Mesothelial cell of epicardium (in vitro differentiated cells): ENCODE data around the gene CTDSP2. TPM values are rescaled to one million over a fixed set of nuclear protein-coding genes. Genes with fewer than 3 reads are reported as not detected.

ENCODE experiments used
- DNase-seq, 2 experiments: peaks; one replicate each; pipeline ENCODE4 v3.0.0; 2021; ENCODE audit warnings: low spot score in 2 of 2; ENCODE audit not compliant: unreplicated experiment in 2 of 2
- H3K27ac Mint-ChIP-seq: 2 replicates; pipeline ENCODE4 v1.8.0; 2021; ENCODE audit warnings: mixed read lengths
- H3K27me3 Mint-ChIP-seq: 2 replicates; pipeline ENCODE4 v1.8.0; 2021; ENCODE audit warnings: low read depth, mixed read lengths
- H3K36me3 Mint-ChIP-seq: 2 replicates; pipeline ENCODE4 v1.8.0; 2021; ENCODE audit warnings: mixed read lengths
- H3K4me1 Mint-ChIP-seq: 2 replicates; pipeline ENCODE4 v1.8.0; 2021; ENCODE audit warnings: mixed read lengths
- H3K4me3 Mint-ChIP-seq: 2 replicates; pipeline ENCODE4 v1.8.0; 2021; ENCODE audit warnings: mild to moderate bottlenecking, moderate library complexity, mixed read lengths
- H3K9me3 Mint-ChIP-seq: 2 replicates; pipeline ENCODE4 v1.8.0; 2021; ENCODE audit warnings: mixed read lengths
- total RNA-seq: library from RNA; stranded (reverse); gene quantifications from 3 replicates; pipeline ENCODE4 v1.2.1, GENCODE V29; 2021
- TF ChIP-seq, protein P1 (sequence below): fragments of 200-600 bp; sonication (generic); IDR thresholded peaks from one replicate; pipeline ENCODE4 v1.5.0; 2021; ENCODE audit warnings: antibody characterized with exemption; ENCODE audit not compliant: unreplicated experiment

The CTDSP2 gene
- total RNA-seq, 1 donor from 2014 or later, result 210 TPM

DNA sequence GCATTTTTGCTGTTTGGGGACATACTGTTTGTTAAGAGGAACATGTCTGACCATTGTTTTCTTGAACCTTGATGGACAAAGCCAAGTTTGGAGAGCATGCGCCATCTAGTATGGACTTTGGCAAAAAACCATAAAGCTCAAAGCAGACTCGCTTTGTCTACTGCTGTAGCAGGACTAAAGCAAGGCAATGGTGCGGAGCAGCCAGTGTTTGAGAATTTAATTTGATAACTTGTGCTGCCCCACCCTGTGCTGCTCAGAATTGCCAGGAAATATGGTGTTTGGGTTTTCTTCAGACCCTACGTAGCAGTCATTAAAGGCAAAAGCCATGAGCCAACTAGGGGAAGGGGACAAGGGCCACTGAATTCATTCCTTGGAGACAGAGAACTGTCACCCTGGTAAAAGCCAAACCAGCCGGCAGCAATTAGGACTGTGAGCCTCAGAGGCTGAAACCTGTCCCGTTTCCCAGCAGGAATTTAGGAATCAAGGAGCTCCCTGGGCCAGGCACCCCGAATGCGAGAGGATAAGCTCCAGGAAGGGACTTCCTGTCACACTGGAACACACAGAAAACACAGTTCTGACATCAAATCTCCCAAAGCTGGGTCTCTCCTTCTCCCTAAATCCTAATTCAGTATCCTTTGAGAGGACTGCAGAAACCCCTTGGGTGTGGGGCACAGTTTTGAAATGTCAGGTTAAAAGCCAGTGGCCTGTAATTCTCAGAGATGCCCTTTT is 29.1 kb downstream of the CTDSP2 start:
- H3K36me3 Mint-ChIP-seq, result peaks cover 22% of the 10 kb centered on the region
- H3K27ac Mint-ChIP-seq, result no peak overlapping the region
- no peak for DNase-seq
- H3K9me3 Mint-ChIP-seq, result no peaks in the 10 kb centered on the region
- TF ChIP-seq, protein P1, sequence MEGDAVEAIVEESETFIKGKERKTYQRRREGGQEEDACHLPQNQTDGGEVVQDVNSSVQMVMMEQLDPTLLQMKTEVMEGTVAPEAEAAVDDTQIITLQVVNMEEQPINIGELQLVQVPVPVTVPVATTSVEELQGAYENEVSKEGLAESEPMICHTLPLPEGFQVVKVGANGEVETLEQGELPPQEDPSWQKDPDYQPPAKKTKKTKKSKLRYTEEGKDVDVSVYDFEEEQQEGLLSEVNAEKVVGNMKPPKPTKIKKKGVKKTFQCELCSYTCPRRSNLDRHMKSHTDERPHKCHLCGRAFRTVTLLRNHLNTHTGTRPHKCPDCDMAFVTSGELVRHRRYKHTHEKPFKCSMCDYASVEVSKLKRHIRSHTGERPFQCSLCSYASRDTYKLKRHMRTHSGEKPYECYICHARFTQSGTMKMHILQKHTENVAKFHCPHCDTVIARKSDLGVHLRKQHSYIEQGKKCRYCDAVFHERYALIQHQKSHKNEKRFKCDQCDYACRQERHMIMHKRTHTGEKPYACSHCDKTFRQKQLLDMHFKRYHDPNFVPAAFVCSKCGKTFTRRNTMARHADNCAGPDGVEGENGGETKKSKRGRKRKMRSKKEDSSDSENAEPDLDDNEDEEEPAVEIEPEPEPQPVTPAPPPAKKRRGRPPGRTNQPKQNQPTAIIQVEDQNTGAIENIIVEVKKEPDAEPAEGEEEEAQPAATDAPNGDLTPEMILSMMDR, result no peak
- H3K4me3 Mint-ChIP-seq, result no peak overlapping the region
- no peaks in the 10 kb centered on the region for H3K27me3 Mint-ChIP-seq
- no peaks in the 10 kb centered on the region for H3K4me1 Mint-ChIP-seq

DNA sequence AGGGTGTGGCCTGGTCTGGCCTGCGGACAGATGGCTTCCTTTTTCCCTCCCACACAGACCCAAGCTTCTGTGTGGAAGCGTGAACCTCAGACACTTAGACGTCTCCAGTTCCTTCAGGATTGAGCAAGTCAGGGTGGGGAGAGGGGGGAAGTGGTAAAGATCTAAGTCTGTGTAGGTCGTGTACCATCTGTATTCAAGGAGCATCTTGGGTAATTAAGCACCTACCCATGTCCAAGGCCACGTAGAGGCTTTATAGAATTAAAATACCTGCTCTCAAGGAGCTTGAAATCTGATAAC is 29.7 kb downstream of the CTDSP2 start:
- Mint-ChIP-seq H3K4me3 (no peak overlapping the region), H3K27ac (no peak overlapping the region), H3K36me3 (peaks cover 23% of the 10 kb centered on the region), H3K9me3 (no peaks in the 10 kb centered on the region), H3K27me3 (no peaks in the 10 kb centered on the region), H3K4me1 (no peaks in the 10 kb centered on the region)
- TF ChIP-seq, protein P1, result no peak
- DNase-seq, result no peak

DNA sequence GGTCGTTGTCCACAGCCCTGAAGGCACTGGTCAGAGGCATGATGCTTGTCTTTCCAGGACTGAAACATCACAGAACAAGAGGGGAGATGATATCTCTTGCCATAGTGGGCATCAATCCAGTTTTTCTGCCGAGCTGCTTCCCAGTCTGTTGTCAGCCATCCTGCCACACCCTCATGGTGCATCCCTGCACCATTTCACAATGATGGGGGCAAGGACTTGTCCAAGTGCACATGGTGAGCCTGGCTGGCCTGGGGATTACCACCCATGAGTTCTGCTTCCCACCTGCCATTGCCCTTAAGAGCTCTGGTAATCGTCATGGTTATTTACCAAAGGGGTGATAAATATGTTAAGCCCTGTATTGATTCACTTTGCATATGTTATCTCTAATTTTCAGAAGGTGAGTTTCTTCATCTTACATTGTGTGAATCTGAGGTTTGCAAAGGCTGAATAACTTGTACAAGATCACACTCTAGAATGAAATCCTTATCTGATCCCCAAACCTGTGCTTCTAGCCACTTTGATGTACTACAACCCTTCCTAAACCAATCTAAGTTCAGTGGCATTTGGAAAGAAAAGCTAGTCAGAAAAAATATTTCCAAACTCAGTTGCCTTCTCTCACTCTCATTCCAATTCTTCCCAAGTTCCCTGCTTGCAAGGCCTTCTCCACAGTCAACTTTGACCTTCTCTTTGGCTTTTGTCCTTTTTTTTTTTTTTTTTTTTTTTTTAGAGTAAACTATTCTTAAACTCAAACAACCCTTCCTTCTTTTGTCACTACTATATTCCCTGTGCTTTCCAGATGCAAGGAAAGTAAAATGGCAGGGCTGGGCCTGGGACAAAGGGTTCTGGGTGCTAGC is 30.3 kb downstream of the CTDSP2 start:
- no peak for DNase-seq
- no peak overlapping the region for H3K4me3 Mint-ChIP-seq
- no peaks in the 10 kb centered on the region for H3K4me1 Mint-ChIP-seq
- H3K36me3 Mint-ChIP-seq, result peaks cover 21% of the 10 kb centered on the region
- H3K9me3 Mint-ChIP-seq, result no peaks in the 10 kb centered on the region
- no peaks in the 10 kb centered on the region for H3K27me3 Mint-ChIP-seq
- TF ChIP-seq, protein P1, result no peak
- no peak overlapping the region for H3K27ac Mint-ChIP-seq

DNA sequence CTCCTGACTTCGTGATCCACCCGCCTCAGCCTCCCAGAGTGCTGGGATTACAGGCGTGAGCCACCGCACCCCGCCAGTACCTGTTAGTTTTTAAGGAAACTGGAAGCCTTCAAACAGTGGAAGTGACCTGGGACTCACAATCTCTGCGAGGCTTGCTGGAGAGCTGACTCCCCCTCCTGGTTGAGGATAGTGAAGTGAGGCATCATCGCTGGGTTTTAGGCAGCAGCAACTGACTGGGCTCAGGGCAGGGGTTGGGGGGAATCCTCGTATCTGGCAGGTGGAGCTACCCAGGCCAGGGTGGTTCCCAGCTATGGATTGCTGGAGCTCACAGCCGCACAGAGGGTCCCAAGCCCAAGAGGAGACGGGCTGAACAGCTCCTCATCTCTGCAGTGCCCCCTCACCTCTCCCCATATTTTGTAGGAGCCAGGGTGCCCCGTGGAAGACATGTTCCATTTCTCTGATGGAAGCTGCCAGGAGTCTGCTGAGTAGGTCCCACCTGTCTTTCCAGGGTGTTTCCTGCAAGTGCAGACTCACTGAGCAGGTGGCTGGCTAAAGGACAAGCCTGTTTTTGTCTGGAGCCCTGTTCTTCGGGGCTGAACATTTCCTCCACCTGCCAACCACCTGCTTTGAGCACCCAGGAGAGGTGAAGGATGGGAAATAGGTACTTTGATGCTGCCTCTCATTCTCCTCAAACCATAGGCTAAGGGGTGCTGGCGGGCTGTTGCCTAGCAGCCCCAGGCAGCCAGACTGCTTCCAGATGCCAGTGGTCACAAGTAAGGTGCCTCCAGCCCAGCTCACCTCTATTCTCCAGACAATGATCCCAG is 31.1 kb downstream of the CTDSP2 start:
- Mint-ChIP-seq H3K9me3 (no peaks in the 10 kb centered on the region), H3K36me3 (peaks cover 15% of the 10 kb centered on the region), H3K4me3 (no peak overlapping the region), H3K4me1 (no peaks in the 10 kb centered on the region), H3K27ac (no peak overlapping the region), H3K27me3 (no peaks in the 10 kb centered on the region)
- no peak for DNase-seq
- TF ChIP-seq, protein P1, result no peak

DNA sequence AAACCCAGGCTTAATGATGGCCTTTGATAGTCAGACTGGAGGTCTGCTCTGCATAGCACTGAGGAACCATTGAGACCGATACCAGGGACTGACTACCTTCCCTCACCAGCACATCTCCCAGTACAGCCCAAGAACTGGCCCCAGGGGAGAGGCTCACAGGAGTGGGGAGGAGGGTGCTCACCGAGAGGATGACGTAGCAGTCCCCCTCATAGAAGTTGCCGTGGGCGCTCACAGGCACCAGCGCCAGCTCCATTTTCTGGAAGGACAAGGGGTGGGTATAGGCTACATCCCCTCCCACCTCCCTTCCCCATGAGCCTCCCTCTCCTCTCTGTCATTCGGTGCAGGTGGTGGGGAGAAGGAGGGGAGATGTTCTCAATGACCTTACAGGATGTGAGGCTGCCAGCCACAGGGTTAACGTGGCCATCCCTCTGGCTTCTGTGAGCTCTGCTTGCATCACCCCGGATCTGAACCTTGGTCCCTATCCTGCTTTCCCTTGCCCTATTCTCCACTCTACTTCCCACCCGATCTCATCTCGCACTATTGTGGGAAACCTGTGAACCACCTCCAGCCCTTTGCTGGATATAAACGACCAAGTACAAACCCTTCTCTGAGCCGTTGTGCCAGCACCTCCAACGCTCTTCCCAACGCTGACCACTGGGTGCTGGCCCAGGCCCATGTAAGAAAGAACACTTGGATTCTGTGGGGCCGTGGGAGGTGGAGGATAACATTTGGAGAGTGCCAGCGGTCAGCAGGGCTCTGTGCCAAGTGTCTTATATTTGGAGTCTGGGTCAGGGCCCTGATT is 32.4 kb downstream of the CTDSP2 start:
- H3K4me1 Mint-ChIP-seq, result no peaks in the 10 kb centered on the region
- no peak overlapping the region for H3K4me3 Mint-ChIP-seq
- no peaks in the 10 kb centered on the region for H3K27me3 Mint-ChIP-seq
- H3K9me3 Mint-ChIP-seq, result no peaks in the 10 kb centered on the region
- H3K27ac Mint-ChIP-seq, result no peak overlapping the region
- TF ChIP-seq, protein P1, result no peak
- DNase-seq, result no peak
- peaks cover 15% of the 10 kb centered on the region for H3K36me3 Mint-ChIP-seq
